HepG2 (cell line): Measurements from ENCODE around the gene OR5H2. TPM values are rescaled to one million over a fixed set of nuclear protein-coding genes. Genes with fewer than 3 reads are reported as not detected.

Source experiments
- ATAC-seq: fragments of 200-7000 bp; cut with Tn5 transposase; 3 replicates; pipeline ENCODE4 v1.9.1; 2020; ENCODE audit warnings: mild to moderate bottlenecking, moderate library complexity
- BruUV-seq: library from RNA; stranded (reverse); fragments of 400-500 nt; replicated peaks from 2 replicates; lab custom pipeline; 2021; lab: Mats Ljungman, UMichigan
- CTCF ChIA-PET: fragments of 300-600 bp; formaldehyde crosslinking; extraction: SDS; loops from one replicate; lab custom pipeline; 2021; ENCODE audit warnings: low total read pairs, inconsistent platforms, low intra/inter-chr PET ratio; lab: Yijun Ruan, JAX
- POLR2A ChIA-PET: fragments of 350-600 bp; sonication (Branson Sonifier 250); formaldehyde crosslinking; loops from one replicate; lab custom pipeline; 2020; ENCODE audit warnings: antibody characterized with exemption, inconsistent platforms; lab: Yijun Ruan, JAX
- DNase-seq: peaks from one replicate; pipeline ENCODE4 v3.0.0-alpha.2; 2015; ENCODE audit warnings: low spot score
- FAIRE-seq: peaks from 3 replicates; lab custom pipeline; 2011; peaks lifted over from hg19 to GRCh38; lab: Jason Lieb, UNC
- H2AFZ ChIP-seq: one replicate; pipeline ENCODE4 v1.6.1; 2011; ENCODE audit warnings: low read length, inconsistent platforms
- H3K27ac ChIP-seq: fragments of 300-600 bp; 3 replicates; pipeline ENCODE4 v1.8.0; 2011; ENCODE audit warnings: mixed run types, mild to moderate bottlenecking, mixed read lengths, low read length, inconsistent platforms; ENCODE audit not compliant: insufficient read depth; ENCODE audit errors: extremely low read length
- H3K27me3 ChIP-seq, 2 experiments: fragments of 200-600 bp in 1 of 2; 2 replicates in 1 of 2; 3 replicates in 1 of 2; pipeline versions ENCODE4 v1.6.0 to v1.8.0; 2011; ENCODE audit warnings: low read length in 2 of 2, mild to moderate bottlenecking in 2 of 2, moderate library complexity in 2 of 2, inconsistent platforms in 1 of 2; ENCODE audit not compliant: insufficient read depth in 2 of 2, control insufficient read depth in 1 of 2
- H3K36me3 ChIP-seq, 2 experiments: fragments of 200-600 bp in 1 of 2; replicated peaks in 1 of 2; 2 replicates in 1 of 2; 3 replicates in 1 of 2; pipeline versions ENCODE4 v1.5.1 to v1.8.0; 2011; ENCODE audit warnings: low read length in 2 of 2, inconsistent platforms in 1 of 2; ENCODE audit not compliant: insufficient read depth in 2 of 2, control insufficient read depth in 1 of 2
- H3K4me1 ChIP-seq: 2 replicates; pipeline ENCODE4 v1.5.1; 2012; ENCODE audit warnings: low read length, inconsistent platforms; ENCODE audit not compliant: insufficient read depth
- H3K4me2 ChIP-seq: 2 replicates; pipeline ENCODE4 v1.6.0; 2011; ENCODE audit warnings: low read depth, low read length, inconsistent platforms
- H3K4me3 ChIP-seq, 3 experiments: fragments of 200-600 bp in 1 of 3; sonication (generic), shearing (Covaris generic) in 1 of 3; replicated peaks in 1 of 3; 2 replicates each; pipeline ENCODE4 v1.5.1; 2011 to 2016; ENCODE audit warnings: low read length in 3 of 3, inconsistent platforms in 2 of 3, low read depth in 2 of 3, mild to moderate bottlenecking in 2 of 3, control low read depth in 1 of 3, mixed read lengths in 1 of 3; ENCODE audit not compliant: insufficient read depth in 1 of 3
- H3K79me2 ChIP-seq: one replicate; pipeline ENCODE4 v1.6.1; 2011; ENCODE audit warnings: low read length, inconsistent platforms; ENCODE audit not compliant: insufficient read depth
- H3K9ac ChIP-seq: 2 replicates; pipeline ENCODE4 v1.6.0; 2011; ENCODE audit warnings: mild to moderate bottlenecking, low read depth, low read length, inconsistent platforms; ENCODE audit not compliant: insufficient read depth
- H3K9me3 ChIP-seq: 2 replicates; pipeline ENCODE4 v1.5.1; 2012; ENCODE audit warnings: mild to moderate bottlenecking, low read length
- H4K20me1 ChIP-seq: 2 replicates; pipeline ENCODE4 v1.6.0; 2011; ENCODE audit warnings: inconsistent platforms, mild to moderate bottlenecking, low read length, moderate library complexity; ENCODE audit not compliant: insufficient read depth
- ARHGAP35 ChIP-seq: sonication (generic); formaldehyde crosslinking; IDR thresholded peaks from 2 replicates; pipeline ENCODE4 v1.9.0; 2022; ENCODE audit warnings: mild to moderate bottlenecking, inconsistent platforms, moderate library complexity, missing genetic modification reagents, borderline replicate concordance
- ARID5B ChIP-seq: IDR thresholded peaks from 2 replicates; pipeline ENCODE4 v1.4.0; 2020; ENCODE audit warnings: mild to moderate bottlenecking, missing genetic modification reagents
- ASH2L ChIP-seq: fragments of 300-600, 200-600 bp; sonication (generic); IDR thresholded peaks from 2 replicates; pipeline ENCODE4 v1.7.0; 2017; ENCODE audit warnings: low read depth, mild to moderate bottlenecking, moderate library complexity, mixed read lengths, low read length; ENCODE audit not compliant: insufficient read length
- CBFB ChIP-seq: sonication (generic); formaldehyde crosslinking; IDR thresholded peaks from 2 replicates; pipeline ENCODE4 v1.4.0; 2020; ENCODE audit warnings: missing genetic modification reagents
- JUND ChIP-seq: sonication (generic); formaldehyde crosslinking; IDR thresholded peaks from 2 replicates; pipeline ENCODE4 v1.8.0; 2022; ENCODE audit warnings: mild to moderate bottlenecking, missing genetic modification reagents
- MIER3 ChIP-seq: IDR thresholded peaks from 2 replicates; pipeline ENCODE4 v1.6.1; 2016; ENCODE audit warnings: missing compliant biosample characterization, borderline replicate concordance
- MLLT10 ChIP-seq: sonication (generic); formaldehyde crosslinking; IDR thresholded peaks from 2 replicates; pipeline ENCODE4 v1.4.0; 2020; ENCODE audit warnings: missing genetic modification reagents
- MYNN ChIP-seq: sonication (generic); formaldehyde crosslinking; IDR thresholded peaks from 2 replicates; pipeline ENCODE4 v1.4.0; 2020; ENCODE audit warnings: mild to moderate bottlenecking, low read depth, missing genetic modification reagents
- RAD21 ChIP-seq: fragments of 450-650 bp; formaldehyde crosslinking; IDR thresholded peaks from 2 replicates; pipeline ENCODE4 v1.5.0; 2020; ENCODE audit warnings: mild to moderate bottlenecking
- SNAPC5 ChIP-seq: sonication (generic); formaldehyde crosslinking; IDR thresholded peaks from 2 replicates; pipeline ENCODE4 v1.8.1; 2023; ENCODE audit warnings: mild to moderate bottlenecking, missing genetic modification reagents, borderline replicate concordance
- TAF15 ChIP-seq: fragments of 200-400 bp; formaldehyde crosslinking; IDR thresholded peaks from one replicate; pipeline ENCODE4 v1.6.1; 2018; ENCODE audit warnings: mild to moderate bottlenecking, low read depth, low read length; ENCODE audit not compliant: poor library complexity, severe bottlenecking
- TBX2 ChIP-seq: sonication (generic); formaldehyde crosslinking; IDR thresholded peaks from 2 replicates; pipeline ENCODE4 v1.5.0; 2020; ENCODE audit warnings: missing genetic modification reagents, mild to moderate bottlenecking, borderline replicate concordance
- ZFP37 ChIP-seq: sonication (generic); formaldehyde crosslinking; IDR thresholded peaks from 2 replicates; pipeline ENCODE4 v1.4.0; 2020; ENCODE audit warnings: missing genetic modification reagents, borderline replicate concordance
- ZHX1 ChIP-seq: sonication (generic); formaldehyde crosslinking; IDR thresholded peaks from 2 replicates; pipeline ENCODE4 v1.8.1; 2022; ENCODE audit warnings: low read depth, mild to moderate bottlenecking, missing genetic modification reagents
- ZMYM2 ChIP-seq: sonication (generic); formaldehyde crosslinking; IDR thresholded peaks from 2 replicates; pipeline ENCODE4 v1.8.0; 2022; ENCODE audit warnings: mild to moderate bottlenecking, missing genetic modification reagents
- ZNF768 ChIP-seq: sonication (generic); formaldehyde crosslinking; IDR thresholded peaks from 2 replicates; pipeline ENCODE4 v1.4.0; 2020; ENCODE audit warnings: missing genetic modification reagents
- WGBS: methylation state at CpG from one replicate; pipeline ENCODE4 v1.1.6; 2017; ENCODE audit warnings: low lambda C conversion rate; 5-methylcytosine and 5-hydroxymethylcytosine counted together
- in situ Hi-C: cut with HindIII; loops from 2 replicates; pipeline ENCODE4 v1.10.0; 2017; ENCODE audit warnings: low pct_unique_long_range_greater_than_20kb; ENCODE audit not compliant: extremely low pct_ligation_motif_present
- intact Hi-C: fragments of 100-400 bp; cut with micrococcal nuclease; formaldehyde crosslinking; loops from one replicate; pipeline ENCODE4 v1.10.0; 2022; ENCODE audit not compliant: unreplicated experiment
- polyA plus RNA-seq, 8 experiments: library from polyadenylated mRNA; depleted of rRNA in 3 of 8; stranded (reverse) in 7 of 8; unstranded in 1 of 8; fragments of >200 nt; fragmentation: Illumina TruSeq in 4 of 8; extraction: Trizol in 4 of 8; gene quantifications; 2 replicates each; pipeline versions ENCODE4 v1.2.1 to v1.2.3, GENCODE V29; 2011 to 2016; ENCODE audit warnings: low read depth in 4 of 8, missing spikeins in 1 of 8, mixed read lengths in 1 of 8; ENCODE audit not compliant: insufficient read depth in 1 of 8
- total RNA-seq, 5 experiments: library from RNA; depleted of rRNA; stranded (reverse); fragments of >200 nt; fragmentation: Illumina TruSeq; extraction: Trizol; gene quantifications; 2 replicates each; pipeline ENCODE4 v1.2.3, GENCODE V29; 2016; ENCODE audit warnings: low read depth in 1 of 5

Gene OR5H2
- total and polyA plus RNA-seq, 2 of the 13 experiments (the other 11 are each of a cell fraction or from before 2014, with no cell fraction given) = not detected

GRCh38 chr3:98329392-98330124 lies 47.3 kb downstream of the OR5H2 start:
- intact Hi-C loops (loop anchor here (1.0 to 10.0 kb wide), 3 partner anchors 141 to 535 kb away; no protein-coding TSS in a partner anchor), in situ Hi-C loops (loop anchor here (5.0 to 25.0 kb wide), 2 partner anchors 292 to 542 kb away; partner anchors contain the start of gene GABRR3)
- WGBS = 1% methylated on average over 6 of the region's 6 CpGs
- Histone ChIP-seq H3K9me3 (no peaks in the 10 kb centered on the region), H3K36me3 (no peaks in the 10 kb centered on the region), H3K4me2 (no peak overlapping the region), H3K4me3 (no peak overlapping the region), H2AFZ (no peak overlapping the region), H3K4me1 (0 out of 2 replicates have a peak, but pooled peaks cover 10% of the 10 kb centered on the region), H3K27ac (no peak overlapping the region), H3K27me3 (no peaks in the 10 kb centered on the region), H3K9ac (no peak overlapping the region), H4K20me1 (no peaks in the 10 kb centered on the region), H3K79me2 (no peaks in the 10 kb centered on the region)
- CTCF ChIA-PET = interaction anchor here (1.1 to 5.3 kb wide), 3 partner anchors 141 to 290 kb away, joined by 3 to 104 read pairs (median 4); no protein-coding TSS in a partner anchor
- POLR2A ChIA-PET = no interaction called here
- peak; percentile 40 for DNase-seq
- FAIRE-seq = peak; percentile 81
- peak; percentile 93 for ATAC-seq
- BruUV-seq = no TSS peak
- TF ChIP-seq RAD21 (CRISPR knock-in tag) (peak; percentile 72), CBFB (no peak), ZMYM2 (CRISPR knock-in tag) (no peak), SNAPC5 (CRISPR knock-in tag) (no peak), ZHX1 (CRISPR knock-in tag) (no peak), ASH2L (no peak), MYNN (CRISPR knock-in tag) (no peak), ZFP37 (CRISPR knock-in tag) (no peak), ARID5B (CRISPR knock-in tag) (0 out of 2 replicates have a peak, but pooled peaks have one; percentile 13), MLLT10 (CRISPR knock-in tag) (no peak), MIER3 (CRISPR knock-in tag) (no peak), ARHGAP35 (CRISPR knock-in tag) (no peak), JUND (no peak), TAF15 (no peak), TBX2 (no peak), ZNF768 (CRISPR knock-in tag) (no peak)
